HG02973 (cell line): ENCODE data around the gene DLG2.

ENCODE experiments used
- ATAC-seq: cut with Tn5 transposase; IDR thresholded peaks from one replicate; pipeline ENCODE4 v1.9.1; 2021; ENCODE audit warnings: moderate library complexity; ENCODE audit not compliant: unreplicated experiment

Gene DLG2

DNA sequence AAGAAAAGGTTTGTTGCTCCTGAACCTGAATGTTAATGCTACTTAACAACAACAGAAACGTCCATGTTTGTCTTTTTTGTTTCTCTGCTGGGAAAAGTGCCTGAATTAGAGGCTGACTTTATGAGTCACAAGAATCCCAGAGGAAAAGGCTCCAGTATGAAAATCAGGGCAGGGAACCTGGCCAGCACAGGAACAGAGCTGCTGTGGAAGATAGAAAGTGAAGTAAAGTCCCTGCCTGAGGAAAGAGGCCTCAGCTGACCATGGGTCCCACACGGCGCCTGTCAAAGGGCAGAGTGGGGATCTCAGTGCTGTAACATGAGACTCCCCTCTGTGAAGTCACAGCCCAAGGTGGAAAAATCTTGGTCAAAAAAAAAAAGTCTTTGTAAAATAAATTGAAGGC lies 1708.7 kb downstream of the DLG2 start:
- ATAC-seq: no peak

- no peak for ATAC-seq
Observed at GRCh38 chr11:83914995-83915394, 1712.1 kb downstream of the DLG2 start.

GRCh38 chr11:83909579-83910534 lies 1717.3 kb downstream of the DLG2 start:
- ATAC-seq: no peak

DNA sequence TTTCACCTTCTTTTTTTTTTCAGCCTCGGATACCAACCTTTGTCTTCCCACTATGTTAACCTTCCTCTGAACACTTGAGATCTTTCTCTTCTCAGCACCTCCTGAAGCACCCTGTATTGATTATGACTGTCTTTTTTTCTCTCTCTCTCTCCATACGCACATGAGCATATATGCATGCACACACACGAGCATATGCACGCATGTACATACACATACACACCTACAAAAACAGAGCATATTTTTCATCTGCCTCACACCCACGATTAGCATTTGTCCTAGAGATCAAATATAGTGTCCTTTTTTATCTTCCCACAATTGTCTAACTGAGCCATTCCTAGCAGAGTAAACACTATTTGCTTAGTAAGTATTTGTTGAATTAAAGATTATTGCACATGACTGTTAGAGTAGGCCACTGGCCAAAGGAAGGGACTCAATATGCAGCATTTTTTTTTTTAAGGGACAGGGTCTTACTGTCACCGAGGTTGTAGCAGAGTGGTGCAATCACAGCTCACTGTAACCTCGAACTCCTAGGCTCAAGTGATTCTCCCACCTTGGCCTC lies 1718.8 kb downstream of the DLG2 start:
- no peak for ATAC-seq

GRCh38 chr11:83895516-83895915 lies 1731.6 kb downstream of the DLG2 start:
- no peak for ATAC-seq

DNA sequence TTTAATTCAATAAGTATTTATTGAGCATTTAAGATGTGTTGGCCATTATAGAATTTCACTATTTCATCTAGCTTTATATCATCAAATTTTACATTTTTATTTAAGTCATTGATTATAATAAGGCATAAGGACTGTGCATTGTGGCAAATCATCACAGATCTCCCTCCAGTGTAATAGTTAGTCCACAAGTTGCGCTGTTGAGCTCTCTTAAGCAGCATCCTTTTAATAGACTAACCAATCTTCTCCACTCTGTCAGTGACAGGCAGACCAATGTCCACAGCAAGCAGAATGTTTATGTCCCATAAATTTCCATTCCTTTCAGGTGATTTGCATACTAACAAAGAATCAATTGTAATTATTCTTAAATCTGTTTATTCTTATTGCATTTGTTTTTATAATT lies 1745.7 kb downstream of the DLG2 start:
- ATAC-seq: no peak

DNA sequence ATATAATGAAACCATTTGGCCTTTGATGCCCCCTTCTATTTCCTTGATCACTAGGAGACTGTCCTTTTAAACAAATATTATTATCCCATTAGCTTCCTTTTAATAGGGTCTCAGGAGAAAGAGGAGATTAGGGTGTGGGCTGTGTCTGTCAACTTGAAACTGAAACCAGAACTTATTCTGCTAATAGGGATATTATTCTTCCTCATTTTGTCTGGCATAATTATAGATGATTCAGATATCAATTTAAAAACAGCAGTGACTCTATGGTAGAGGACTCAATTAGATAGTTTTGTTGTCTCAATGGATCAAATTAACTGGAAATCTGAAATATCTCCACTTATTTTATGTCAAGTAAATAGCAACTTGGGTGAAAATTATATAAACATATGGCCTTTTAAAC lies 1756.1 kb downstream of the DLG2 start:
- no peak for ATAC-seq

- no peak for ATAC-seq
Observed at GRCh38 chr11:83866655-83867054, 1760.5 kb downstream of the DLG2 start.

GRCh38 chr11:83865636-83866461 lies 1761.3 kb downstream of the DLG2 start:
- no peak for ATAC-seq

- ATAC-seq: no peak
Observed at GRCh38 chr11:83864412-83865057, 1762.6 kb downstream of the DLG2 start.

GRCh38 chr11:83863272-83863671 lies 1763.9 kb downstream of the DLG2 start:
- ATAC-seq: no peak

GRCh38 chr11:83862691-83863090 lies 1764.5 kb downstream of the DLG2 start:
- ATAC-seq: no peak

DNA sequence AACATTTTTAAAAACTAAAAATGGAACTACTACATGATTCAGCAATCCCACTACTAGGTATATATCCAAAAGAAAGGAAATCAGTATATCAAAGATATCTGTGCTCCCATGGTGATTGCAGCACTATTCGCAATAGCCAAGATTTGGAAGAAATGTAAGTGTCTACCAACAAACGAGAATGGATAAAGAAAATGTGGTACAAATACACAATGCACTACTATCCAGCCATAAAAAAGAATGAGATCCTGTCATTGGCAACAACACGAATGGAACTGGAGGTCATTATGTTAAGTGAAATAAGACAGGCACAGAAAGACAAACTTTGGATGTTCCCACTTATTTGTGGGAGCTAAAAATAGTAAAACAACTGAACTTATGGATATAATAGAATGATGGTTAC lies 1765.1 kb downstream of the DLG2 start:
- no peak for ATAC-seq

GRCh38 chr11:83858694-83859093 lies 1768.5 kb downstream of the DLG2 start:
- ATAC-seq: no peak

DNA sequence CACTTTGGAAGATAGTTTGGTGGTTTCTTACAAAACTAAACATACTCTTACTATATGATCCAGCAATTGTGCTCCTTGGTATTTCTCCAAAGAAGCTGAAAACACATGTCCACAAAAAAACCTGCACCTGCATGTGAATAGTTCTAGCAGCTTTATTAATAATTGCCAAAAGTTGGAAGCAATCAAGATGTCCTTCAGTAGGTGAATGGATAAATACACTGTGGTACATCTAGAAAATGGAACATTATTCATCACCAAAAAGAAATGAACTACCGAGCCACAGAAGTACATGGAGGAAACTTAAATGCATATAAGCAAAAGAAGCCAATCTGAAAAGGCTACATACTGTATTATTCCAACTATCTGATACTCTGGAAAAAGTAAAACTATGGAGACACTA lies 1771.9 kb downstream of the DLG2 start:
- ATAC-seq: no peak

DNA sequence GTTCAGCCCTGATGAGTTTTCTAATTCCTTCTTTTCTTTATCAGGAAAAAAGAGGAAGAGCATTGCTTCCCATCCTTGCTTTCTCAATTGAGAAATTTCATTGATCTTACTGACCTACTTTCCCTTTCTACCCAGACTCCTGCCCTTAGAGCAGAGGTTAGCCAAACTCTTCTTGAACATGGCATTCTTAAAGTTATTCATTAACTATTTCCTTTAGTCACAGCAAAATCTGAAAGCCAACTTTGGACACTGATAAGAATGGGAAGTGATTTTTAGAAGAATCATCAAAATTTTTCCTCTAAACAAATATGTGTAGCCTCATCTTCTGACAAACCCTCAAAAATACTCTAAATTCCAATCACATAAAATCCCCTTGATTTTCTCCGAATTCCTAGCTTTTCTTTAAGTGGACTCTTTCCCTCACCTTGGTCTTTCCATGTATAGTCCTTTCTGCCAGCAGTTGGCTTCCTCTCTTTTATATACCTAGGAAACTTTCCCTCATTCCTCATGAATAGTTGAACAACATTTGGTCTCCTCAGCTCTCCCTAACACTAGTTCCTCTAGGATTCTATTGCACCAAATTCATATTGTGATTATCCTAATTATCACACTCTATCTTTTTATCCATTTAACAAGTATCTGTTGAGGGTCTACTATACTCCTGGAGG lies 1774.2 kb downstream of the DLG2 start:
- ATAC-seq: no peak

DNA sequence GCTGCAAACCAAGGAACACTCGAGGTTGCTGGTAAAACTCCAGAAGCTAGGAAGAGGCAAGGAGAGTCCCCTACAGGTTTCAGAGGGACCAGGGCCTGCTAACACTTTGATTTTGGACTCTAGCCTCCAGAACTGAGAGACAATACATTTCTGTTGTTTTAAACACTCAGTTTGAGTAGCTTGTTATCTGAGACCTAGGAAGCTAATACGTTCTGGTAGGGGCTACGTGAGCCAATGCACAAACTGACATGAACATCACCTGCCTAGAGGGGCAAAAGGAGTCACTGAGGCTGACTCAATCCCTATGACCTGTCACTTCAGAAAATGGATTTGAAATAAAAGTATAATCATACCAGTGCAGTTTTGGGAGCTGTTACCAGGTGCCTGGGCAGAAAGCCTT lies 1775.1 kb downstream of the DLG2 start:
- no peak for ATAC-seq

DNA sequence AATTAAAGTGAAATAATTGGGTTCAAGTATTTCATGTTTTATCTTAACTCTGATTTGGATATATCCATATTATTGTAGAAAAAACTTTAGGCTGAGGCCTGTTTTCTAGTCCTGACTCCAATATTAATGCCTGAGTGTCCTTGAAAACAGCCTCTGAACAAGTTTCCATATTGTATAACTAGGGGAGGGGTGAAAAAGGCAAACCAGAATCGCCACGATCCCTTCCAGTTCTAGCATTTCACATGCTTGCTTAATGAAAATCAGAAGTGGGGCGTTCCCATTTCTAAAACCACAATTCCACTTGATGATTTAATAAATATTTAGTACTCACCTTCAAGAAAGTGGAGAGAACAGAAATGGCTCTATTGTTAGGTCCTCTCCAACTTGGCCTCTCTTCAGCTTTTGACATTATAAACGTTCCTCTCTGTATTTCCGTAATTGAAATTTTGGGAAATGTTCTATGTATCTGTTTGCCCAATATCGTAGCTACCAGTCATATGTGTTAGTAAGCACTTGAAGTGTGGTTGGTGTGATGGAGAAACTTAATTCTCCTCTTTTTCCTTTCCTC lies 1779.6 kb downstream of the DLG2 start:
- no peak for ATAC-seq

DNA sequence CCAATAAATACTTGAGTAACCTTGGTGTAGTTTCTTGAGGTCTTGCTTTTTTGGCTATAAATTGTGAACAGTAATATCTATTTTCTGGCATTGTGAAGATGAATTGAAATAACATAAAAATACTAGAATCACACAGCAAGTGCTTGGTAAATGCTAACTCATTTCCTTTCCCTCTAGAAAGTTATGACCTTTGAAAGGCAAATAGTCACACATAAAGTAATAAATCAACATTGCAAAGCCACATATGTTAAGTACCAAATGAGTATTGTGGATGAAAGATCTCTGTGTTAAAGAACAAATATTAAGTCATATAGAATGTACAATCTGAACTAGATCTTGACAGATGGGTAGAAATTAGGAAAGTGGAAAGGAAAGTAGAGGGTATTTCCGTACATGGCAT lies 1781.3 kb downstream of the DLG2 start:
- no peak for ATAC-seq

DNA sequence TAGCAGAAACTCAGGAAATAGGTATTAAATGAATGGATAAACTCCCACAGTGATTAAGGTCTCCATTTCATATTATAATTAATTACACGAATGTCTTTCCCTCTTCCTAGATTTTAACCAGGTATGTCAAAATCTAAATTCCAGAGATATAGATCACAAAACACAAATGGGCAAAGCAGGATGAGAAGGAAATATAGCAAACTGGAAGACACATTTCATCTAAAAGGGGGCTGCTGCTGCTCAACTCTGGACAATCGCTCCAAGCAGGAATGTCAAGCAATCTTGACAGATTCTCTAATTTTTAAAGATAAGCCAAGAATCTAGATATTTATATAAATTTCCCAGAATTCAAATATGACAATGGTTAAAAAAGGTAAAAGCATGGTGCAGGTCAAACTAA lies 1786.8 kb downstream of the DLG2 start:
- ATAC-seq: no peak
